CD4-positive, alpha-beta T cell treated with Interleukin-6 at 100 ng/mL for 8 hours (primary cell): Measurements from ENCODE around the gene SNRPA.
A peak's percentile ranks its signal among the peaks of the same experiment; 100 is the strongest.
"Not testable (repeated sequence)": the region's sequence is repeated elsewhere in the genome, so short reads cannot be mapped to it uniquely, and the experiment has no call there.

Source experiments
- DNase-seq: peaks from one replicate; pipeline ENCODE4 v3.0.0-alpha.2; 2020; ENCODE audit warnings: mixed read lengths, low spot score

SNRPA gene

GRCh38 chr19:40745402-40745780 is 5.6 kb upstream of the SNRPA start:
- no peak for DNase-seq

GRCh38 chr19:40747536-40747935 is 3.5 kb upstream of the SNRPA start:
- no peak for DNase-seq

- peak; percentile 100 for DNase-seq
Observed at GRCh38 chr19:40750058-40750873, 737 bp upstream of the SNRPA start, which contains the start of gene ACTMAP. ACTMAP (minus strand) TSS chr19:40750477; CDS start chr19:40749803, 674 bp downstream.

- no peak for DNase-seq
Observed at GRCh38 chr19:40752257-40752781, 1.3 kb downstream of the SNRPA start.

GRCh38 chr19:40754611-40755247 is 3.7 kb downstream of the SNRPA start:
- no peak for DNase-seq

GRCh38 chr19:40755248-40755624 is 4.2 kb downstream of the SNRPA start:
- DNase-seq: no peak

- no peak for DNase-seq
Observed at GRCh38 chr19:40755791-40756190, 4.8 kb downstream of the SNRPA start.

- no peak for DNase-seq
Observed at GRCh38 chr19:40756502-40757110, 5.6 kb downstream of the SNRPA start.

- no peak for DNase-seq
Observed at GRCh38 chr19:40758491-40758890, 7.5 kb downstream of the SNRPA start.

GRCh38 chr19:40759352-40759751 is 8.3 kb downstream of the SNRPA start:
- no peak for DNase-seq

GRCh38 chr19:40762754-40763470 is 11.9 kb downstream of the SNRPA start:
- no peak for DNase-seq

- DNase-seq: no peak
Observed at GRCh38 chr19:40763526-40763925, 12.5 kb downstream of the SNRPA start.

- DNase-seq: no peak
Observed at GRCh38 chr19:40763963-40764362, 13.0 kb downstream of the SNRPA start.

GRCh38 chr19:40766385-40766784 is 15.4 kb downstream of the SNRPA start:
- not testable (repeated sequence) for DNase-seq

- DNase-seq: no peak
Observed at GRCh38 chr19:40768869-40769268, 17.9 kb downstream of the SNRPA start.

- peak; percentile 12 for DNase-seq
Observed at GRCh38 chr19:40771101-40771862, 20.3 kb downstream of the SNRPA start.

GRCh38 chr19:40774916-40775631 is 24.1 kb downstream of the SNRPA start, which contains the start of gene MIA:
MIA (plus strand) TSS chr19:40775521; CDS start chr19:40775543, 22 bp downstream.
- DNase-seq: no peak

GRCh38 chr19:40775632-40776022 is 24.6 kb downstream of the SNRPA start:
- no peak for DNase-seq

- DNase-seq: no peak
Observed at GRCh38 chr19:40776364-40776763, 25.4 kb downstream of the SNRPA start.

- peak; percentile 92 for DNase-seq
Observed at GRCh38 chr19:40776932-40777644, 26.1 kb downstream of the SNRPA start.
